ENCODE results near the gene CDT1.

The CDT1 gene

DNA sequence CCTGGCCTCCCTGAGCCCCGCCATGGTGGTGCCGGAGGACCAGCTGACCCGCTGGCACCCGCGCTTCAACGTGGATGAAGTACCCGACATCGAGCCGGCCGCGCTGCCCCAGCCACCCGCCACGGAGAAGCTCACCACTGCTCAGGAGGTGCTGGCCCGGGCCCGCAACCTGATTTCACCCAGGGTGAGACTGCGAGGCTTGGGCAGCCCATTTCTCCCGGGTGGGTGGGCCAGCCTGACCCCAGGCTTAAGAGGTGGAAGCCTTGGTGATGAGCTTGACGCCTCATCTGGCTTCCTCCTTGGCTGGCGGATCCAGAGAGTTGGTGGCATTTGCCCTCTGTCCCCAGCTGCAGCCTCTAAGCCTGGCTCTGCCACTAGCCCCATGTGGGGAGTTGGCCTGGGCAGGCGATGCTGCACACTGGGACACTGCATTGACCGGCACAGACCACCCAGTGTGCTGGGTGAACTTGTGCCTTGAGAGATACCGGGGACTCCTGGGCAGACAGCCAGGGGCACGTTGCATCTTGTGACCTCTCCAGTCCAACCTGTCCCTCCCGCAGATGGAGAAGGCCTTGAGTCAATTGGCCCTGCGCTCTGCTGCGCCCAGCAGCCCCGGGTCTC lies 3.0 kb downstream of the CDT1 start:
- no peak for TF ChIP-seq CTCF (IDR thresholded peaks at IDR 0.05)

- TF ChIP-seq CTCF (IDR thresholded peaks at IDR 0.05) = no peak
Measured at GRCh38 chr16:88807142-88807625, 3.6 kb downstream of the CDT1 start.

DNA sequence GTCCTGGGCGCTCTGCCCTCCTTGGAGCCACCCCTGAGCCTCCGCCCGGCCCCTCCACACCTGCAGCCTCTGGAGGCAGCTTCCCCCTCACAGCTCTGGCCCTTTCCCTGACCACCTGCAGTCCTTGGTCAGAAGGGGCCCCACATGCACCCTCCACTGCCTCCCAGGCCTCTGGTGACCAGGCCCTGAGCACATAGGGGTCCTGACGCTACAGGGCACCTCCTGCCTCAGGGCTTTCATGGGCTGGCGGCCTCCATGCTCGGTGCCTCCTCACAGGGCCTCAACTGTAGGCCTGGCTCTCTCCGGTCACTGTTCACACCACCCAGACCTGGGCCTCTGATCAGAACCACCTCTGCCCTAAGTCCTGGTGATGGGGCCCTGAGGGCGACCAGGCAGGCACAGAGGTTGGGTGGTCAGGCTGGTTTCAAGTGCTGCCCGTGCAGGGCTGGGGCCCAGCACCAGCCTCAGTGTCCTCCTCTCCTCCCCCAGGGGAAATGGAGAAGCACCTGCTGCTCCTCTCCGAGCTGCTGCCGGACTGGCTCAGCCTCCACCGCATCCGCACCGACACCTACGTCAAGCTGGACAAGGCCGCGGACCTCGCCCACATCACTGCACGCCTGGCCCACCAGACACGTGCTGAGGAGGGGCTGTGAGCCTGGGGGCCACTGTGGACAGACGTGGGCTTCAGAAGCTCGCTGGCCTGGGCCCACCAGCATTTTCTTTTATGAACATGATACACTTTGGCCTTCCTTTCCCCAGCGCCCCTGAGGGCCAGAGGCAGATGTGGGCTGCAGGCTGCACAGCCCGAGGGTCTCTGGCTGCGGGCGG lies 4.3 kb downstream of the CDT1 start:
- TF ChIP-seq CTCF (IDR thresholded peaks at IDR 0.05) = no peak

DNA sequence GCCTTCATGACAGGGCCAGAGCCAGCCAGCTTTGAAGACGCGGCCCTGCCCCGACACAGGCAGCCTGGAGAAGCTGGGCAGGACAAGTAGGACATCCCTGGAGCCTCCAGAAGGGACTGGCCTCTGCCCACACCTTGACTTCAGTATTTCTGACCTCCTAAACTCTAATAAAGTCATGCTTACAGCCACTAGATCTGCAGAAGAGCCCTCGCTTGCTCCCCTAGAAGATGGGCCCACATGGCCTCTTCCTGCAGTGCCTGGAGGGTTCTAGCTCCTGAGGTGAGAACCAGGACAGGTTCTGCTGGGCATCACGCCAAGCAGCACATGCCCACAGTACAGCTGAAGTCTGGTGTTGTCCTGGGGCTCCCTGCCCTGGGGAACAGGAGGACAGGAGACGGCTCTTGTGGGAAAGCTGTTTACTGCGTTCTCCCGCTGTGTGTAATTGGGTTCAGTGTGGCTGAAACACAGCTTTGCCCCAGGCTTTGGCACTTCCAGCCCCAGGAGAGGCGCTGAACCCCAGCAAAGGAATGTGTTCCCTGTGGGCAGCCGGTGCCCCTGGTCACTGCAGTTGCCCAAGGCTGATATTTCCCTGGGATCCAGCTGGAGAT lies 5.6 kb downstream of the CDT1 start:
- no peak for TF ChIP-seq CTCF (IDR thresholded peaks at IDR 0.05)

DNA sequence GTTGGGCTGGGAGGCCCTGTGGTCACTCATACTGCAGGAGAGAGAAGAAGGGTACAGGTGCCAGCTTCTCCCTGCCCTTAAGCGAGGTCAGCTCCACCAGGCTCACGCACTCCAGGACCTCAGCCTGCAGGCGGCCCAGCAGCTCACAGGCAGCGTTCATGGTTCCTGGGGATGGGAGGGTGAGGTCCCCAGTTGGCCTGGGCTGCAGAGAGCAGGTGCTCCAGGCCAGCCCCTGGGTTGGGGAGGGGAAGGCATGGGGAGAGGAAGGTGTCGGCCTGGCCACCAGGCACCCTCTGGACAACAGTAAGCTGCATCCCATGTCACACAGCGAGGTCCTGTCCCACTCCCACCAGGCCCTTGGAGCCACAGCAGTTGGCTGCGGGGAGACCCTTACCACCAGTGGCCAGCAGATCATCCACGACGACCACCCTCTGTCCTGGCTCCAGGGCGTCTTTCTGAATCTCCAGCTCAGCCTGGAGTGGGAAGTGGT lies 6.1 kb downstream of the CDT1 start:
- TF ChIP-seq CTCF (IDR thresholded peaks at IDR 0.05) = no peak

DNA sequence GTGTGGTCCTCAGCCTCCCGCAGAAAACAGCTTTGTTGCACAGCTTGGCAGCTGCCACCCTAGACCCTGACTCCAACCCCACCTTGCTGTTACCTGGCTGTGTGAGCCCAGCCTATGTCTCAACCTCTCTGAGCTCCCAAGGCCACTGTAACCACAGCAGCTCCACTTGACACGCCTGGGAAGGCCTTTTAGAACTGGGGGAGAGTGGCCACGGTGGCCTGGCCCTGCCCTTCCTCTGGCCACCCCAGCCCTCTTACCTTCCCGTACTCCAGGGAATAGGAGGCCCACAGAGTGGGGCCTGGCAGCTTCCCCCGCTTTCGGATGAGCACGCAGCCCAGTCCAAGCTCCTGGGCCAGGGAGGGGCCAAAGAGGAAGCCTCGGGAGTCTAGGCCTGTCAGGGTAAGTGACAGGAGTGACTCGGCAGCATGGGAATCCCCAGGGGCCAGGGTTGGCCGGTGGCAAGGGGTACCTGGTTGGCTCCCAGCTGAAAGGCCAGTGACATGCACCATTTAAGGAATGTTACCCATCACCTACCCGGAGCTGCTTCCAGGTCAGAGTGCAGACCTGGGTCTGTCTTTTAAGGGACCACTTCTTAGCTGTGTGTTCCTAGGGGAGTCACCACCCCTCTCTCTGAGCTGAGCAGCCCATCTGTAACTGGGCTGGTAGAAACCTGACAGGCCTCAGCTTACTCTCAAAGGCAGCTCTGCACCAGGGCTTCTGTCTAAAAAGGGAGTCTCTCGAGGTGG lies 6.8 kb downstream of the CDT1 start:
- TF ChIP-seq CTCF (IDR thresholded peaks at IDR 0.05) = no peak
